NK-92 treated with Interleukin-12 subunit alpha and Interleukin-12 subunit beta, amount 100 ng/mL, for 24 hours (cell line): Measurements from ENCODE around the gene DMRTB1.

Source experiments
- DNase-seq: peaks from one replicate; lab custom pipeline; 2025; lab: John Stamatoyannopoulos, UW

Gene DMRTB1

GRCh38 chr1:53509775-53510174, 50.6 kb downstream of the DMRTB1 start:
- DNase-seq: no peak

- no peak for DNase-seq
These were observed 51.0 kb downstream of the DMRTB1 start for GRCh38 chr1:53510215-53510614.

- DNase-seq: no peak
These were observed 52.2 kb downstream of the DMRTB1 start for GRCh38 chr1:53511323-53511932.

GRCh38 chr1:53511933-53512806, 53.0 kb downstream of the DMRTB1 start:
- no peak for DNase-seq

GRCh38 chr1:53512807-53513755, 53.9 kb downstream of the DMRTB1 start:
- DNase-seq: no peak

- DNase-seq: no peak
These were observed 54.6 kb downstream of the DMRTB1 start for GRCh38 chr1:53513846-53514245.

- DNase-seq: no peak
These were observed 55.2 kb downstream of the DMRTB1 start for GRCh38 chr1:53514436-53514835.

- DNase-seq: no peak
These were observed 57.0 kb downstream of the DMRTB1 start for GRCh38 chr1:53516181-53516580.
